ENCODE data around the gene SYT13.

DNA sequence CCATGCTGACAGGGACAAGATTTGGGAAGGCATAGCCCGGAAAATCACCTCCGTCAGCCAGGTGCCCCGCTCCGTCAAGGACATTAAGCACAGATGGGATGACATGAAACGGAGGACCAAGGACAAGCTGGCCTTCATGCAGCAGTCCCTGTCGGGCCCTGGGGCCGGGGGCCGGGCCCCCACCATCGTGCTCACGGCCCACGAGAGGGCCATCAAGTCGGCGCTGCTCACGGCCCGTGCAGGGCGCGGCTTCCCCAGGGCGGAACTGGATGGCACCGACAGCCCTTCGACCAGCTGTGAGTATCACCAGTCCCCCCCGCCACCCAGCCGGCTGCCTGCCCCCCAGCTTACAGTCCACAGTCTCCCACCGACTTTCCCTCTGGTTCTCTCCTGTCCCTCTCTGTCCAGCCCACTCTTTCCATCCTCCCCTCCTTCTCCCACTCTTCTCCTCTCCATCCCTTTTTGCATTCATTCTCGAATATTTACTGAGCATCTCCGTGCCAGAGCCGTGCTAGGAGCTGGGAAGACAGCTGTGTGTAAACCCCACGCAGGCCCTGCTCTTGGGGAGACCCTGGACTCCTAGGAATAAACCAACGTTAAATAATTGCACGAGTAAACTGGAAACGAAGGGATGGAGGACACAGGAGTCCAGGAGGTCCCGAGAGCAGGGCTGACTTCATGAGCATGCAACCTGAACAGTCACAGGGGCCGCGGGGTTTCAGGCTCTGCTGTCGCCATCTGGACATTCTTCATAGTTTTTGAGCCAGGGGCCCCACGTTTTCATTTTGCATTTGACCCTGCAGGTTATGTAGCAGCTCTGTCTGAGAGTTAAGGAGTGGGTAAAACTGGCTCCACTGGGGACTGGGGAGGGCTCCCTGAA is 76.9 kb downstream of the SYT13 start:
- TF ChIP-seq POLR2AphosphoS5 (IDR thresholded peaks at IDR 0.05; ENCODE audit: low read depth, low read length) (no peak), POLR2A (IDR thresholded peaks at IDR 0.05; ENCODE audit: low read depth, low read length) (no peak), POU2F2 (IDR thresholded peaks at IDR 0.05; ENCODE audit: low read depth, low read length) (no peak), TAF1 (IDR thresholded peaks at IDR 0.05; ENCODE audit: low read depth, low read length) (no peak), PAX5 (IDR thresholded peaks at IDR 0.05; ENCODE audit: insufficient read depth, low read length, severe bottlenecking) (no peak), SPI1 (IDR thresholded peaks at IDR 0.05; ENCODE audit: low read depth, low read length) (no peak)

Measured in GM12891 (cell line).